HEK293 (cell line): Measurements from ENCODE around the gene PDHX.
A peak's percentile ranks its signal among the peaks of the same experiment; 100 is the strongest.
"Not testable (repeated sequence)": the region's sequence is repeated elsewhere in the genome, so short reads cannot be mapped to it uniquely, and the experiment has no call there.

Experiments used
- CTCF ChIA-PET: fragments of 350-600 bp; formaldehyde crosslinking; extraction: SDS; loops from one replicate; lab custom pipeline; 2021; ENCODE audit warnings: antibody characterized with exemption; lab: Yijun Ruan, JAX
- POLR2A ChIA-PET: fragments of 300-600 bp; formaldehyde crosslinking; extraction: SDS; loops from one replicate; lab custom pipeline; 2020; ENCODE audit warnings: antibody characterized with exemption, inconsistent platforms; lab: Yijun Ruan, JAX
- H3K27ac ChIP-seq: fragments of 200-500 bp; sonication (Bioruptor generic); 2 replicates; pipeline ENCODE4 v1.5.1; 2014; ENCODE audit warnings: low read depth, low read length, control low read depth, inconsistent platforms; ENCODE audit errors: extremely low read depth
- H3K36me3 ChIP-seq, 2 experiments: fragments of 200-500 bp in 1 of 2; sonication (Bioruptor generic) in 1 of 2; 1 replicate in 1 of 2; 2 replicates in 1 of 2; pipeline ENCODE4 v1.5.1; 2014 to 2017; ENCODE audit warnings: inconsistent platforms in 2 of 2, low read length in 2 of 2; ENCODE audit not compliant: control insufficient read depth in 2 of 2, insufficient read depth in 1 of 2
- H3K4me1 ChIP-seq: fragments of 200-500 bp; sonication (Bioruptor generic); 2 replicates; pipeline ENCODE4 v1.5.1; 2014; ENCODE audit warnings: mild to moderate bottlenecking, low read length, inconsistent platforms; ENCODE audit not compliant: control insufficient read depth, insufficient read depth
- H3K4me3 ChIP-seq: 2 replicates; pipeline ENCODE4 v1.5.1; 2011; ENCODE audit warnings: low read depth, mild to moderate bottlenecking, control low read depth, low read length, moderate library complexity
- H3K9me3 ChIP-seq: fragments of 200-500 bp; sonication (Bioruptor generic); 2 replicates; pipeline ENCODE4 v1.5.1; 2014; ENCODE audit warnings: low read depth, low read length, inconsistent platforms; ENCODE audit not compliant: control insufficient read depth, insufficient read depth
- GLIS2 ChIP-seq: fragments of 450-650 bp; formaldehyde crosslinking; IDR thresholded peaks from 2 replicates; pipeline ENCODE4 v1.5.1; 2016; ENCODE audit warnings: missing biosample characterization, missing genetic modification characterization
- RBAK ChIP-seq: fragments of 450-650 bp; formaldehyde crosslinking; IDR thresholded peaks from 2 replicates; pipeline ENCODE4 v1.5.1; 2016; ENCODE audit warnings: missing biosample characterization, missing genetic modification characterization
- SETDB1 ChIP-seq: IDR thresholded peaks from one replicate; pipeline ENCODE4 v1.6.1; 2017; ENCODE audit warnings: mild to moderate bottlenecking, low read length, moderate library complexity, mixed read lengths; ENCODE audit not compliant: insufficient read length
- SP7 ChIP-seq: fragments of 450-650 bp; formaldehyde crosslinking; IDR thresholded peaks from 2 replicates; pipeline ENCODE4 v1.5.1; 2016; ENCODE audit warnings: missing biosample characterization, missing genetic modification characterization
- TRIM28 ChIP-seq: IDR thresholded peaks from 2 replicates; pipeline ENCODE4 v1.6.1; 2011; ENCODE audit warnings: low read length, control low read depth, borderline replicate concordance
- ZBTB20 ChIP-seq: fragments of 450-650 bp; formaldehyde crosslinking; IDR thresholded peaks from 2 replicates; pipeline ENCODE4 v1.5.1; 2016; ENCODE audit warnings: missing biosample characterization, missing genetic modification characterization
- ZBTB21 ChIP-seq: fragments of 450-650 bp; formaldehyde crosslinking; IDR thresholded peaks from 2 replicates; pipeline ENCODE4 v1.5.1; 2017; ENCODE audit warnings: missing biosample characterization, missing genetic modification characterization
- ZFP37 ChIP-seq: fragments of 450-650 bp; formaldehyde crosslinking; IDR thresholded peaks from 2 replicates; pipeline ENCODE4 v1.5.1; 2016; ENCODE audit warnings: missing biosample characterization, missing genetic modification characterization
- ZNF140 ChIP-seq: fragments of 450-650 bp; formaldehyde crosslinking; IDR thresholded peaks from 2 replicates; pipeline ENCODE4 v1.5.1; 2016; ENCODE audit warnings: missing biosample characterization, missing genetic modification characterization
- ZNF146 ChIP-seq: fragments of 450-650 bp; formaldehyde crosslinking; IDR thresholded peaks from 2 replicates; pipeline ENCODE4 v1.5.1; 2016; ENCODE audit warnings: missing biosample characterization, missing genetic modification characterization
- ZNF174 ChIP-seq: fragments of 450-650 bp; formaldehyde crosslinking; IDR thresholded peaks from 2 replicates; pipeline ENCODE4 v1.5.0; 2017; ENCODE audit warnings: missing biosample characterization, mild to moderate bottlenecking, missing genetic modification characterization
- ZNF2 ChIP-seq: fragments of 450-650 bp; formaldehyde crosslinking; IDR thresholded peaks from 2 replicates; pipeline ENCODE4 v1.5.1; 2016; ENCODE audit warnings: missing biosample characterization, missing genetic modification characterization
- ZNF26 ChIP-seq: fragments of 450-650 bp; formaldehyde crosslinking; IDR thresholded peaks from 2 replicates; pipeline ENCODE4 v1.5.1; 2016; ENCODE audit warnings: missing biosample characterization, missing genetic modification characterization
- ZNF266 ChIP-seq: fragments of 450-650 bp; formaldehyde crosslinking; IDR thresholded peaks from 2 replicates; pipeline ENCODE4 v1.5.1; 2016; ENCODE audit warnings: missing biosample characterization, missing genetic modification characterization, low read depth
- ZNF366 ChIP-seq: fragments of 450-650 bp; formaldehyde crosslinking; conservative IDR thresholded peaks from 2 replicates; pipeline ENCODE4 v1.5.1; 2016; ENCODE audit warnings: missing biosample characterization, missing genetic modification characterization
- ZNF37A ChIP-seq: fragments of 450-650 bp; IDR thresholded peaks from 2 replicates; pipeline ENCODE4 v1.5.1; 2018; ENCODE audit warnings: missing biosample characterization, missing genetic modification characterization
- ZNF48 ChIP-seq: fragments of 450-650 bp; formaldehyde crosslinking; IDR thresholded peaks from 2 replicates; pipeline ENCODE4 v1.5.1; 2016; ENCODE audit warnings: missing biosample characterization, missing genetic modification characterization
- ZNF571 ChIP-seq: fragments of 450-650 bp; formaldehyde crosslinking; IDR thresholded peaks from 2 replicates; pipeline ENCODE4 v1.5.0; 2017; ENCODE audit warnings: missing biosample characterization, missing genetic modification characterization
- ZNF629 ChIP-seq: fragments of 450-650 bp; formaldehyde crosslinking; IDR thresholded peaks from 2 replicates; pipeline ENCODE4 v1.5.1; 2017; ENCODE audit warnings: missing biosample characterization, missing genetic modification characterization
- ZNF701 ChIP-seq: fragments of 450-650 bp; formaldehyde crosslinking; IDR thresholded peaks from 2 replicates; pipeline ENCODE4 v1.5.1; 2016; ENCODE audit warnings: missing biosample characterization, missing genetic modification characterization
- TF ChIP-seq, protein P1 (sequence below): fragments of 450-650 bp; formaldehyde crosslinking; IDR thresholded peaks from 2 replicates; pipeline ENCODE4 v1.5.1; 2016; ENCODE audit warnings: missing biosample characterization, missing genetic modification characterization
- TF ChIP-seq, protein P2 (sequence below): fragments of 450-650 bp; IDR thresholded peaks from 2 replicates; pipeline ENCODE4 v1.5.1; 2018; ENCODE audit warnings: missing biosample characterization, missing genetic modification characterization

Gene PDHX

DNA sequence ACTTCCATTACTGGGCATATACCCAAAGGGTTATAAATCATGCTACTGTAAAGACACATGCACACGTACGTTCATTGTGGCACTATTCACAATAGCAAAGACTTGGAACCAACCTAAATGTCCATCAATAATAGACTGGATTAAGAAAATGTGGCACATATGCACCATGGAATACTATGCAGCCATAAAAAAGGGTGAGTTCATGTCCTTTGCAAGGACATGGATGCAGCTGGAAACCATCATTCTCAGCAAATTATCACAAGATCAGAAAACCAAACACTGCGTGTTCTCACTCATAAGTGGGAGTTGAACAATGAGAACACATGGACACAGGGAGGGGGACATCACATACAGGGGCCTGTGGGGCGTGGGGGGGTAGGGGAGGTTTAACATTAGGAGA is 111.6 kb downstream of the PDHX start:
- TF ChIP-seq ZNF146, result peak; percentile 49; the same call in 1 of the 2 replicates
- H3K4me1 ChIP-seq, CTCF ChIA-PET, H3K36me3 ChIP-seq, H3K9me3 ChIP-seq, H3K27ac ChIP-seq, POLR2A ChIA-PET, H3K4me3 ChIP-seq: not testable (repeated sequence)

DNA sequence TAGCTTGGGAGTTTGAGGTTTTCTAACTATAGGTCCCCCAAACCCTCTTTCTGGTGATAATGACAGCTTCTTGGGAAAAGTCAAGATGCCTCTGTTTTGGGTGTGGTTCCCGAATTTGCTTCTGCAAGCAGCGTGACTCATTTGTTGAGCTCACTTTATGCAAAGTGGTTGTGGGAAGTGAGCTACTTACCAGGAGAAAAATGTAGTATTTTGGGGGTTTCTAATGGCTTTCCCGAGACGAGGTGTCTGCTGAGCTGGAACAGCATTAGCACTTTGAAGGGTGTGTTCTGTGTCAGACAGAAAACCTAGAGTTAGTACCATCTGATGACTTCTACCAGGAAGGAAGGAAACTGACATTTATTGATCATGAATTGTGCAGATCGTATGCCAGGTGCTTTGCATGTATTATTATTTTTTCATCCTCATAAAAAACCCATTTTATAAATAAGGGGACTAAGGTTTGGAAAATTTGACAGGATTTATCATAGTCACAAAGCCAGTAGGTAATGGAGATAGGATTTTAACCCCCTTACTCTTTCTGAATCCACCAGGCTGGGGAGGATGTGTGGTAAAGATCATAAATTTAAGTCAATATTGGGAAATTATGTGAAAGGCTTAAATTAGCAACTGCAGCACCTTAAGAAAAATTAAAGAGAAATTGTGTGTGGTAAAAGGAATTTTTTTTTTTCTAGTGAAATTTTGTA is 113.7 kb downstream of the PDHX start:
- Histone ChIP-seq H3K27ac (no peak overlapping the region), H3K9me3 (no peaks in the 10 kb centered on the region), H3K36me3 (no peaks in the 10 kb centered on the region), H3K4me1 (no peaks in the 10 kb centered on the region), H3K4me3 (no peak overlapping the region)
- no peak for TF ChIP-seq RBAK
- TF ChIP-seq ZNF48, result no peak
- TF ChIP-seq ZNF37A (tag by site-specific recombination), result no peak
- no peak for TF ChIP-seq ZNF701
- TF ChIP-seq ZNF571 (tag by site-specific recombination), result no peak
- no peak for TF ChIP-seq ZFP37 (tag by site-specific recombination)
- no peak for TF ChIP-seq ZNF266 (tag by site-specific recombination)
- TF ChIP-seq, protein P1, sequence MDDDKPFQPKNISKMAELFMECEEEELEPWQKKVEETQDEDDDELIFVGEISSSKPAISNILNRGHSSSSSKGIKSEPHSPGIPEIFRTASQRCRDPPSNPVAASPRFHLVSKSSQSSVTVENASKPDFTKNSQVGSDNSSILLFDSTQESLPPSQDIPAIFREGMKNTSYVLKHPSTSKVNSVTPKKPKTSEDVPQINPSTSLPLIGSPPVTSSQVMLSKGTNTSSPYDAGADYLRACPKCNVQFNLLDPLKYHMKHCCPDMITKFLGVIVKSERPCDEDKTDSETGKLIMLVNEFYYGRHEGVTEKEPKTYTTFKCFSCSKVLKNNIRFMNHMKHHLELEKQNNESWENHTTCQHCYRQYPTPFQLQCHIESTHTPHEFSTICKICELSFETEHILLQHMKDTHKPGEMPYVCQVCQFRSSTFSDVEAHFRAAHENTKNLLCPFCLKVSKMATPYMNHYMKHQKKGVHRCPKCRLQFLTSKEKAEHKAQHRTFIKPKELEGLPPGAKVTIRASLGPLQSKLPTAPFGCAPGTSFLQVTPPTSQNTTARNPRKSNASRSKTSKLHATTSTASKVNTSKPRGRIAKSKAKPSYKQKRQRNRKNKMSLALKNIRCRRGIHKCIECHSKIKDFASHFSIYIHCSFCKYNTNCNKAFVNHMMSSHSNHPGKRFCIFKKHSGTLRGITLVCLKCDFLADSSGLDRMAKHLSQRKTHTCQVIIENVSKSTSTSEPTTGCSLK, result no peak
- TF ChIP-seq ZNF2 (tag by site-specific recombination), result no peak
- POLR2A ChIA-PET, result interaction anchor here (0.8 to 1.1 kb wide), 2 partner anchors 21 to 110 kb away, joined by 3 to 7 read pairs; no protein-coding TSS in a partner anchor
- CTCF ChIA-PET, result interaction anchor here (0.7 to 1.2 kb wide), 7 partner anchors 10 to 362 kb away, joined by 3 to 5 read pairs (median 3); no protein-coding TSS in a partner anchor

- Histone ChIP-seq H3K36me3 (no peaks in the 10 kb centered on the region), H3K4me1 (no peaks in the 10 kb centered on the region), H3K27ac (no peak overlapping the region), H3K4me3 (no peak overlapping the region), H3K9me3 (no peaks in the 10 kb centered on the region)
- TF ChIP-seq, protein P2, sequence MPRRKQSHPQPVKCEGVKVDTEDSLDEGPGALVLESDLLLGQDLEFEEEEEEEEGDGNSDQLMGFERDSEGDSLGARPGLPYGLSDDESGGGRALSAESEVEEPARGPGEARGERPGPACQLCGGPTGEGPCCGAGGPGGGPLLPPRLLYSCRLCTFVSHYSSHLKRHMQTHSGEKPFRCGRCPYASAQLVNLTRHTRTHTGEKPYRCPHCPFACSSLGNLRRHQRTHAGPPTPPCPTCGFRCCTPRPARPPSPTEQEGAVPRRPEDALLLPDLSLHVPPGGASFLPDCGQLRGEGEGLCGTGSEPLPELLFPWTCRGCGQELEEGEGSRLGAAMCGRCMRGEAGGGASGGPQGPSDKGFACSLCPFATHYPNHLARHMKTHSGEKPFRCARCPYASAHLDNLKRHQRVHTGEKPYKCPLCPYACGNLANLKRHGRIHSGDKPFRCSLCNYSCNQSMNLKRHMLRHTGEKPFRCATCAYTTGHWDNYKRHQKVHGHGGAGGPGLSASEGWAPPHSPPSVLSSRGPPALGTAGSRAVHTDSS (tag by site-specific recombination), result no peak
- TF ChIP-seq ZNF26 (no peak), ZBTB21 (tag by site-specific recombination) (peak; percentile 76; the same call in 1 of the 2 replicates), ZBTB20 (no peak), GLIS2 (tag by site-specific recombination) (no peak), SETDB1 (no peak), ZNF140 (tag by site-specific recombination) (no peak), ZNF174 (tag by site-specific recombination) (no peak), ZNF366 (peak; percentile 74), ZNF629 (peak; percentile 89), TRIM28 (no peak), SP7 (tag by site-specific recombination) (peak; percentile 69)
- CTCF ChIA-PET, result interaction anchor here (0.6 to 0.8 kb wide), 3 partner anchors 54 to 792 kb away, joined by 3 read pairs; no protein-coding TSS in a partner anchor
- POLR2A ChIA-PET, result interaction anchor here (0.8 to 1.0 kb wide), 2 partner anchors 87 to 109 kb away, joined by 3 read pairs; no protein-coding TSS in a partner anchor
Measured at GRCh38 chr11:35030716-35031213, 114.3 kb downstream of the PDHX start.
